CD4-positive, alpha-beta T cell treated with Interleukin-4 for 4 hours (primary cell): ENCODE results near the gene CACUL1.

Experiments
- DNase-seq: peaks from one replicate; pipeline ENCODE4 v3.0.0-alpha.2; 2020

The CACUL1 gene

DNA sequence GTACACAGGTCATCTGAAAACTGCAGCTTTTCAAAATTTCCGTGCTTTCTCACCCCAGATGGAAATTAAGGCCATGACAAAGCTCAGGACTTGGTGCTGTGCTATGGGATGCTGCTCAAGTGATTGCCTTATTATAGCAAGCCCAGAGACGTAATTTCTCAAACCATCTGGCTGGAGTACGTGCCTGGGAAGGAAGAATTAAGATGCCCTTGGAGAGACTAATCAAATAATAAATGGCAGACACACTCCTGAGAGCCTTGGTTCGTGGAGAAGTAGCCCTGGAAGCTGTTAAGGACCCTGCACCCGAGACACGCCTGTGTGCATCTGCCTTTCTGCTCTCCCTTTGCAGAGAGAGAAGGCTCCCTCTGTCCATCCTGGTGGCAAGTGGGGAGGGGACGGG is 121.0 kb downstream of the CACUL1 start:
- no peak for DNase-seq

DNA sequence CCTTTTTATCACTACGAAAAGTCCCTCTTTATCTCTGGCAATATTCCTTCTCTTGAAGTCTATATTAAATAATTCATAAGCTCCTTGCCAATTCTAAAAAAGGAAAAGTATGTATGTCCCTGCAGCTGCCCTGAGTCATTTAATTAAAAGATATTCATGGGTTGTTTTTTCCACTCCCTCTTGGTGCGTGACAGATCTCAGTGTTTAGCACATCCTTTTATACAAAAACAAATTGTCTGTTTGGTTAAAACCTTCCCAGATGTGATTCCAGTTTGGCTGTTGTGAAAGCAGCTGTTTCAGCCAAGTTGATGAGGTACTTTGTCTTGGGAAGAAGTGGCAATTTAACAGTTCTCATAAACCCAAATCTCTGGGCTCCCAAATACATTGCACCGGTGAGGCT is 125.6 kb downstream of the CACUL1 start:
- DNase-seq, result no peak

DNA sequence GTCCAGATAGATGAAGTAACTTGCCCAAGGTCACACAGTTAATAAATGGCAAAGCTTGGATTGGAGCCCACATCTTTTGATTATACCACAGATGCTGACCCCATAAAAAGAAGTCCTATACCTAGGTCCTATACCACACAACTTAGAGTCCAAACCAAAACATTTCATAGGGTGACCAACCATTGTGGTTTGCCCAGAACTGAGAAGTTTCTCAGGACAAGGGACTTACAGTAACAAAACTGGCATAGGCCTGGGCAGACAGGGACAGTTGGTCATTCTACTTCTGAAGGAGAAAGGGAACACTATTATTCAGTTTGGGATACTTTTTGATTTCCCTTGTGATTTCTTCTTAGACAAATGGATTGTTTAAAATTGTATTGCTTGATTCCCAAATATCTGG is 126.4 kb downstream of the CACUL1 start:
- no peak for DNase-seq

DNA sequence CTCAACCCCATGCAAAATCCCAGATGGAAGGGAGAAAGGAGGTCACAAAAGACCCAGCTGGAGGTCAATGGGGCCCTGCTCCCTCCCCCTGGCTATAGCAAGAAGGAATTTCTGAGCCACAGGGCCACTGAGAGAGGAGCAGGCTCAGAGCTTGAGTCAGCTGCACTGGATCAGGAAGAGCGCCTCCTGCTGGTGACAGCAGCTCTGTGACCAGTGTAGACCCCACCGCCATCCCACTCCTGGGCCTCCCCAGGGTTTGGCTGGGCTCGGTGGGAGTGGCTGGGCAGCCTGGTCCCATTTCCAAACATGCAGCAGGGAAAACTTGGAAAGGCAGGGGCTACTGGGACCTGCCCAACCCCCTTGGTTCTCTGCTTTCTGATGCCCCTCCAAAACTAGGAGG is 127.8 kb downstream of the CACUL1 start:
- DNase-seq, result no peak
